SK-N-SH treated with all-trans-retinoic acid at 6 μM for 48 hours (cell line): ENCODE data around the gene MAML3.

ENCODE experiments used
- ARNTL ChIP-seq: fragments of 450-650 bp; formaldehyde crosslinking; IDR thresholded peaks from 2 replicates; pipeline ENCODE4 v1.5.0; 2020; ENCODE audit warnings: low read depth, mild to moderate bottlenecking, moderate library complexity, borderline replicate concordance
- PATZ1 ChIP-seq: fragments of 250-450 bp; sonication (Bioruptor Pico); IDR thresholded peaks from 2 replicates; pipeline ENCODE4 v1.8.0; 2020; ENCODE audit warnings: mild to moderate bottlenecking, moderate library complexity, borderline replicate concordance
- PPARA ChIP-seq: fragments of 250-450 bp; sonication (Bioruptor Pico); IDR thresholded peaks from 2 replicates; pipeline ENCODE4 v1.5.0; 2020; ENCODE audit warnings: mild to moderate bottlenecking, borderline replicate concordance
- TOX ChIP-seq: fragments of 250-450 bp; sonication (Bioruptor Pico); IDR thresholded peaks from 2 replicates; pipeline ENCODE4 v1.8.0; 2021; ENCODE audit warnings: mild to moderate bottlenecking, moderate library complexity, borderline replicate concordance
- ZFP30 ChIP-seq: fragments of 450-650 bp; formaldehyde crosslinking; IDR thresholded peaks from 2 replicates; pipeline ENCODE4 v1.5.0; 2022; ENCODE audit warnings: mild to moderate bottlenecking, moderate library complexity
- ZNF565 ChIP-seq: fragments of 450-650 bp; formaldehyde crosslinking; conservative IDR thresholded peaks from 2 replicates; pipeline ENCODE4 v1.5.0; 2020; ENCODE audit warnings: low read depth, mild to moderate bottlenecking, moderate library complexity
- ZNF8 ChIP-seq: fragments of 450-650 bp; formaldehyde crosslinking; IDR thresholded peaks from 2 replicates; pipeline ENCODE4 v1.5.0; 2020; ENCODE audit warnings: mild to moderate bottlenecking, moderate library complexity
- TF ChIP-seq, protein P1 (sequence below): fragments of 250-450 bp; sonication (Bioruptor Pico); IDR thresholded peaks from 2 replicates; pipeline ENCODE4 v1.5.1; 2020; ENCODE audit warnings: low read depth, mild to moderate bottlenecking, moderate library complexity

DNA sequence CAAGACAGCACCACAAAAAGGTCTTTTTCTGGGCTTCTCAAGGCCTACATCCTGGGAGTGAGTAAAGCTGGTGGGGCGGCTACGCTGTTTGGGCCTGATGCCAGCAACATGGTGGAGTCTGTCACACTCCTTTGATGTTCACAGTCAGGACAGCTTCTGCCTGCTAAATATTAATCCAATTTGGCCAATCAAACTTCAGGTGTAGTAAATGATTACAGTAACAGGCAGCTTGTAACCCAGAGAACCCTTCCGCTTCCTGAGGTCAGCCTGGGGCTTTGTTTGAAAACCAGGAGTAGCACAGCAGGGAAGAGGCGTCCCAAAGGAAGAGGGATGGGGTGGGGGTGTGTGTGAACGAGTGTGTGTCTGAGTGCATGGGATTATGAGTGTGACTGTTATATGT is 220.4 kb downstream of the MAML3 start:
- TF ChIP-seq ARNTL (CRISPR knock-in tag) (no peak), PATZ1 (CRISPR knock-in tag) (no peak), ZFP30 (CRISPR knock-in tag) (no peak), TOX (CRISPR knock-in tag) (no peak), ZNF8 (no peak), ZNF565 (CRISPR knock-in tag) (no peak), PPARA (CRISPR knock-in tag) (no peak)
- TF ChIP-seq, protein P1, sequence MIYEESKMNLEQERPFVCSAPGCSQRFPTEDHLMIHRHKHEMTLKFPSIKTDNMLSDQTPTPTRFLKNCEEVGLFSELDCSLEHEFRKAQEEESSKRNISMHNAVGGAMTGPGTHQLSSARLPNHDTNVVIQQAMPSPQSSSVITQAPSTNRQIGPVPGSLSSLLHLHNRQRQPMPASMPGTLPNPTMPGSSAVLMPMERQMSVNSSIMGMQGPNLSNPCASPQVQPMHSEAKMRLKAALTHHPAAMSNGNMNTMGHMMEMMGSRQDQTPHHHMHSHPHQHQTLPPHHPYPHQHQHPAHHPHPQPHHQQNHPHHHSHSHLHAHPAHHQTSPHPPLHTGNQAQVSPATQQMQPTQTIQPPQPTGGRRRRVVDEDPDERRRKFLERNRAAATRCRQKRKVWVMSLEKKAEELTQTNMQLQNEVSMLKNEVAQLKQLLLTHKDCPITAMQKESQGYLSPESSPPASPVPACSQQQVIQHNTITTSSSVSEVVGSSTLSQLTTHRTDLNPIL (CRISPR knock-in tag): no peak
